ENCODE data around the gene CCDC87.

DNA sequence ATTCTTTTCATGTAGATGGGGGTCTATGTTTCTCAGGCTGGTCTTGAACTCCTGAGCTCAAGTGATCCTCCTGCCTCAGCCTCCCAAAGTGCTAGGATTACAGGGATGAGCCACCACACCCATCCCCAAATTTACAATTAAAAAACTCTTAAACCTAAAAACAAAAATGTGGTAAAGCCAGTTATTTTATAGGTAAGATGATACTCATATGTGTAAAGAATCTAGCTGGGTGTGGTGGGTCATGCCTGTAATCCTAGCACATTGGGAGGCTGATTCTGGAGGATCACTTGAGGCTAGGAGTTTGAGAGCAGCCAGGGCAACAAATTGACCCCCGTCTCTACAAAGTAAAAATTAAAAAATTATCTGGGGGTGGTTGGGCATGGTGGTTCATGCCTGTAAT is 19.6 kb upstream of the CCDC87 start:
- TF ChIP-seq, protein P1, sequence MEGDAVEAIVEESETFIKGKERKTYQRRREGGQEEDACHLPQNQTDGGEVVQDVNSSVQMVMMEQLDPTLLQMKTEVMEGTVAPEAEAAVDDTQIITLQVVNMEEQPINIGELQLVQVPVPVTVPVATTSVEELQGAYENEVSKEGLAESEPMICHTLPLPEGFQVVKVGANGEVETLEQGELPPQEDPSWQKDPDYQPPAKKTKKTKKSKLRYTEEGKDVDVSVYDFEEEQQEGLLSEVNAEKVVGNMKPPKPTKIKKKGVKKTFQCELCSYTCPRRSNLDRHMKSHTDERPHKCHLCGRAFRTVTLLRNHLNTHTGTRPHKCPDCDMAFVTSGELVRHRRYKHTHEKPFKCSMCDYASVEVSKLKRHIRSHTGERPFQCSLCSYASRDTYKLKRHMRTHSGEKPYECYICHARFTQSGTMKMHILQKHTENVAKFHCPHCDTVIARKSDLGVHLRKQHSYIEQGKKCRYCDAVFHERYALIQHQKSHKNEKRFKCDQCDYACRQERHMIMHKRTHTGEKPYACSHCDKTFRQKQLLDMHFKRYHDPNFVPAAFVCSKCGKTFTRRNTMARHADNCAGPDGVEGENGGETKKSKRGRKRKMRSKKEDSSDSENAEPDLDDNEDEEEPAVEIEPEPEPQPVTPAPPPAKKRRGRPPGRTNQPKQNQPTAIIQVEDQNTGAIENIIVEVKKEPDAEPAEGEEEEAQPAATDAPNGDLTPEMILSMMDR (IDR thresholded peaks at IDR 0.05) = no peak
- TF ChIP-seq POLR2AphosphoS5 (IDR thresholded peaks at IDR 0.05) (no peak), POLR2A (IDR thresholded peaks at IDR 0.05) (no peak), EP300 (IDR thresholded peaks at IDR 0.05; ENCODE audit: low read depth) (no peak)

Data from transverse colon (tissue), 4 donors.